SK-N-SH (cell line): ENCODE data around the gene TMEM14B. TPM values are rescaled to one million over a fixed set of nuclear protein-coding genes. Genes with fewer than 3 reads are reported as not detected.

Source experiments
- CTCF ChIA-PET: fragments of 300-600, 350-600 bp; formaldehyde crosslinking; extraction: SDS; loops from one replicate; lab custom pipeline; 2021; lab: Yijun Ruan, JAX
- POLR2A ChIA-PET: fragments of 350-600 bp; sonication (Branson Sonifier 250); formaldehyde crosslinking; extraction: SDS; loops from one replicate; lab custom pipeline; 2020; ENCODE audit warnings: antibody characterized with exemption, inconsistent platforms; lab: Yijun Ruan, JAX
- DNase-seq: peaks from one replicate; pipeline ENCODE4 v3.0.0; 2012
- H2AFZ ChIP-seq: fragments of 200-600 bp; sonication (generic); 2 replicates; pipeline ENCODE4 v1.8.1; 2016; ENCODE audit warnings: antibody characterized with exemption, mild to moderate bottlenecking, low read depth
- H3F3A ChIP-seq: fragments of 200-600 bp; sonication (generic); replicated peaks from 2 replicates; pipeline ENCODE3; 2016; ENCODE audit warnings: antibody characterized with exemption, mild to moderate bottlenecking; ENCODE audit not compliant: insufficient read depth
- H3K27ac ChIP-seq, 2 experiments: fragments of 200-500 bp in 1 of 2; fragments of 200-600 bp in 1 of 2; sonication (Bioruptor generic) in 1 of 2; sonication (generic), shearing (Covaris generic) in 1 of 2; 2 replicates each; pipeline versions ENCODE4 v1.5.1 to v1.6.1; 2014 to 2016; ENCODE audit warnings: low read depth in 2 of 2, inconsistent platforms in 1 of 2, low read length in 1 of 2, mild to moderate bottlenecking in 1 of 2, mixed read lengths in 1 of 2
- H3K27me3 ChIP-seq: fragments of 200-600 bp; sonication (generic), shearing (Covaris generic); 2 replicates; pipeline ENCODE4 v1.6.1; 2016; ENCODE audit warnings: mixed run types; ENCODE audit not compliant: insufficient read depth
- H3K36me3 ChIP-seq, 2 experiments: fragments of 200-500 bp in 1 of 2; fragments of 200-600 bp in 1 of 2; sonication (Bioruptor generic) in 1 of 2; sonication (generic) in 1 of 2; replicated peaks in 1 of 2; 2 replicates each; pipeline versions ENCODE3 to v1.5.1; 2014 to 2016; ENCODE audit warnings: low read length in 1 of 2, mild to moderate bottlenecking in 1 of 2; ENCODE audit not compliant: insufficient read depth in 2 of 2, control insufficient read depth in 1 of 2
- H3K4me1 ChIP-seq, 2 experiments: fragments of 200-500 bp in 1 of 2; fragments of 200-600 bp in 1 of 2; sonication (Bioruptor generic) in 1 of 2; sonication (generic), shearing (Covaris generic) in 1 of 2; 2 replicates each; pipeline versions ENCODE4 v1.5.1 to v1.6.1; 2014 to 2016; ENCODE audit warnings: low read depth in 1 of 2, low read length in 1 of 2, mixed run types in 1 of 2; ENCODE audit not compliant: insufficient read depth in 2 of 2, control insufficient read depth in 1 of 2
- H3K4me2 ChIP-seq: fragments of 200-600 bp; sonication (generic), shearing (Covaris generic); 2 replicates; pipeline ENCODE4 v1.6.1; 2017; ENCODE audit warnings: mixed run types
- H3K4me3 ChIP-seq, 2 experiments: fragments of 200-500 bp in 1 of 2; fragments of 200-600 bp in 1 of 2; sonication (Bioruptor generic) in 1 of 2; sonication (generic), shearing (Covaris generic) in 1 of 2; 2 replicates each; pipeline versions ENCODE4 v1.5.1 to v1.8.1; 2014 to 2016; ENCODE audit warnings: low read depth in 2 of 2, inconsistent platforms in 1 of 2, low read length in 1 of 2, mild to moderate bottlenecking in 1 of 2, mixed read lengths in 1 of 2, moderate library complexity in 1 of 2
- H3K79me2 ChIP-seq: fragments of 200-600 bp; sonication (generic); 2 replicates; pipeline ENCODE4 v1.8.1; 2017; ENCODE audit warnings: mild to moderate bottlenecking; ENCODE audit not compliant: insufficient read depth
- H3K9ac ChIP-seq: fragments of 200-600 bp; sonication (generic); 2 replicates; pipeline ENCODE4 v1.6.1; 2017; ENCODE audit warnings: mixed run types
- H3K9me2 ChIP-seq: fragments of 200-600 bp; sonication (generic); 2 replicates; pipeline ENCODE4 v1.6.1; 2017; ENCODE audit warnings: mixed run types
- H3K9me3 ChIP-seq: fragments of 200-600 bp; sonication (generic); 2 replicates; pipeline ENCODE4 v1.6.1; 2017; ENCODE audit warnings: mixed run types, mild to moderate bottlenecking, moderate library complexity
- H4K20me1 ChIP-seq: fragments of 200-600 bp; sonication (generic); 2 replicates; pipeline ENCODE4 v1.6.1; 2017; ENCODE audit warnings: mild to moderate bottlenecking, mixed run types; ENCODE audit not compliant: insufficient read depth
- CHD2 ChIP-seq: fragments of 150-350 bp; IDR thresholded peaks from 2 replicates; pipeline ENCODE4 v1.6.1; 2018; ENCODE audit warnings: low read length; ENCODE audit not compliant: partially characterized antibody
- GABPA ChIP-seq: IDR thresholded peaks from 2 replicates; pipeline ENCODE4 v1.4.0; 2012; ENCODE audit warnings: low read depth, mild to moderate bottlenecking
- RAD21 ChIP-seq: IDR thresholded peaks from 2 replicates; pipeline ENCODE4 v1.6.1; 2012; ENCODE audit warnings: mild to moderate bottlenecking, low read length
- RCOR1 ChIP-seq: fragments of 150-350 bp; IDR thresholded peaks from 2 replicates; pipeline ENCODE4 v1.6.1; 2017; ENCODE audit warnings: antibody characterized with exemption, low read length
- RXRA ChIP-seq: IDR thresholded peaks from 2 replicates; pipeline ENCODE4 v1.4.0; 2012; ENCODE audit warnings: low read depth, mild to moderate bottlenecking, borderline replicate concordance
- SIN3A ChIP-seq: IDR thresholded peaks from 2 replicates; pipeline ENCODE4 v1.6.1; 2012; ENCODE audit warnings: low read depth, mild to moderate bottlenecking, low read length, moderate library complexity, borderline replicate concordance
- WGBS: methylation state at CpG from one replicate; pipeline ENCODE4 v1.1.6; 2017; ENCODE audit warnings: low lambda C conversion rate; 5-methylcytosine and 5-hydroxymethylcytosine counted together
- polyA plus RNA-seq, 3 experiments: library from polyadenylated mRNA; depleted of rRNA; stranded (reverse); fragments of >200 nt; gene quantifications; 2 replicates each; pipeline ENCODE4 v1.2.3, GENCODE V29; 2012
- TF ChIP-seq, protein P1 (sequence below): fragments of 150-350 bp; IDR thresholded peaks from 2 replicates; pipeline ENCODE4 v1.6.1; 2017; ENCODE audit warnings: antibody characterized with exemption, low read length, low read depth, borderline replicate concordance
- TF ChIP-seq, protein P2 (sequence below): IDR thresholded peaks from 2 replicates; pipeline ENCODE4; 2012
- TF ChIP-seq, protein P3 (sequence below): IDR thresholded peaks from 2 replicates; pipeline ENCODE4 v1.4.0; 2012; ENCODE audit warnings: low read depth, borderline replicate concordance
- TF ChIP-seq, protein P4 (sequence below): IDR thresholded peaks from 2 replicates; pipeline ENCODE4 v1.6.1; 2012; ENCODE audit warnings: mild to moderate bottlenecking, low read depth, low read length, moderate library complexity

Gene TMEM14B
- polyA plus RNA-seq, 1 of the 3 experiments (the other 2 are of a cell fraction) = 93.6 TPM

DNA sequence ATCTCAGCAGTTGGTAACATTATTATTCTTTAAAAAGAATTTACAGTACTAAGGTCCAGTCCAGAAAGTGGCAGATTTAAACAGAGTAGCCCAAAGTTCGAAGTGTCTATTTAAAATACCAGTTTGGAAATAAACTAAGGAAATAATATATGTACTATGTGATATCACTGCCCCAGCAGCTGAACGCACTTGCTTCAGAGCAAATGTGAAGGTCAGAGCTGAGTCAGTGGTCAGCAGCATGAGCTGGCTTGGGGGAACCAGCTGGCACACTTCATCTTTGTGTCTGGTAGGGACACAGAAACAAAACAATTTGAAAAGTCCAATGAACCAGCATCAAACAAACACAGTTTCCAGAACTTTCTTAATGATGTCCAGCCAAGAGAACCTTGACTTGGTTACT is 15.4 kb downstream of the TMEM14B start:
- CTCF ChIA-PET = interaction anchor here (1.4 kb wide), 1 partner anchor 39 kb away, joined by 3 read pairs; no protein-coding TSS in a partner anchor

More for the DNA sequence above, 15.4 kb downstream of the TMEM14B start:
- no peak overlapping the region for H3K27ac ChIP-seq
- WGBS = 86% methylated on average over 2 of the region's 2 CpGs
- H3K9me3 ChIP-seq = no peaks in the 10 kb centered on the region
- H3F3A ChIP-seq = peaks cover 21% of the 10 kb centered on the region
- peaks cover 6% of the 10 kb centered on the region; the same call in 1 of the 2 replicates for H3K79me2 ChIP-seq
- POLR2A ChIA-PET = no interaction called here
- DNase-seq = no peak
- no peak overlapping the region for H3K9ac ChIP-seq
- no peaks in the 10 kb centered on the region for H3K9me2 ChIP-seq
- peaks cover 0 to 12% of the 10 kb centered on the region in 2 experiments for H3K36me3 ChIP-seq
- no peaks in the 10 kb centered on the region for H3K27me3 ChIP-seq
- no peak overlapping the region for H3K4me3 ChIP-seq
- no peaks in the 10 kb centered on the region; the same call in 1 of the 2 replicates for H4K20me1 ChIP-seq
- TF ChIP-seq, protein P1, sequence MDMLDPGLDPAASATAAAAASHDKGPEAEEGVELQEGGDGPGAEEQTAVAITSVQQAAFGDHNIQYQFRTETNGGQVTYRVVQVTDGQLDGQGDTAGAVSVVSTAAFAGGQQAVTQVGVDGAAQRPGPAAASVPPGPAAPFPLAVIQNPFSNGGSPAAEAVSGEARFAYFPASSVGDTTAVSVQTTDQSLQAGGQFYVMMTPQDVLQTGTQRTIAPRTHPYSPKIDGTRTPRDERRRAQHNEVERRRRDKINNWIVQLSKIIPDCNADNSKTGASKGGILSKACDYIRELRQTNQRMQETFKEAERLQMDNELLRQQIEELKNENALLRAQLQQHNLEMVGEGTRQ = no peak
- TF ChIP-seq RCOR1 (no peak), GABPA (no peak), RXRA (no peak), CHD2 (no peak), SIN3A (no peak), RAD21 (no peak)
- TF ChIP-seq, protein P2, sequence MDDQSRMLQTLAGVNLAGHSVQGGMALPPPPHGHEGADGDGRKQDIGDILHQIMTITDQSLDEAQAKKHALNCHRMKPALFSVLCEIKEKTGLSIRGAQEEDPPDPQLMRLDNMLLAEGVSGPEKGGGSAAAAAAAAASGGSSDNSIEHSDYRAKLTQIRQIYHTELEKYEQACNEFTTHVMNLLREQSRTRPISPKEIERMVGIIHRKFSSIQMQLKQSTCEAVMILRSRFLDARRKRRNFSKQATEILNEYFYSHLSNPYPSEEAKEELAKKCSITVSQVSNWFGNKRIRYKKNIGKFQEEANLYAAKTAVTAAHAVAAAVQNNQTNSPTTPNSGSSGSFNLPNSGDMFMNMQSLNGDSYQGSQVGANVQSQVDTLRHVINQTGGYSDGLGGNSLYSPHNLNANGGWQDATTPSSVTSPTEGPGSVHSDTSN = no peak
- TF ChIP-seq, protein P3, sequence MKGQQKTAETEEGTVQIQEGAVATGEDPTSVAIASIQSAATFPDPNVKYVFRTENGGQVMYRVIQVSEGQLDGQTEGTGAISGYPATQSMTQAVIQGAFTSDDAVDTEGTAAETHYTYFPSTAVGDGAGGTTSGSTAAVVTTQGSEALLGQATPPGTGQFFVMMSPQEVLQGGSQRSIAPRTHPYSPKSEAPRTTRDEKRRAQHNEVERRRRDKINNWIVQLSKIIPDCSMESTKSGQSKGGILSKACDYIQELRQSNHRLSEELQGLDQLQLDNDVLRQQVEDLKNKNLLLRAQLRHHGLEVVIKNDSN = no peak
- TF ChIP-seq, protein P4, sequence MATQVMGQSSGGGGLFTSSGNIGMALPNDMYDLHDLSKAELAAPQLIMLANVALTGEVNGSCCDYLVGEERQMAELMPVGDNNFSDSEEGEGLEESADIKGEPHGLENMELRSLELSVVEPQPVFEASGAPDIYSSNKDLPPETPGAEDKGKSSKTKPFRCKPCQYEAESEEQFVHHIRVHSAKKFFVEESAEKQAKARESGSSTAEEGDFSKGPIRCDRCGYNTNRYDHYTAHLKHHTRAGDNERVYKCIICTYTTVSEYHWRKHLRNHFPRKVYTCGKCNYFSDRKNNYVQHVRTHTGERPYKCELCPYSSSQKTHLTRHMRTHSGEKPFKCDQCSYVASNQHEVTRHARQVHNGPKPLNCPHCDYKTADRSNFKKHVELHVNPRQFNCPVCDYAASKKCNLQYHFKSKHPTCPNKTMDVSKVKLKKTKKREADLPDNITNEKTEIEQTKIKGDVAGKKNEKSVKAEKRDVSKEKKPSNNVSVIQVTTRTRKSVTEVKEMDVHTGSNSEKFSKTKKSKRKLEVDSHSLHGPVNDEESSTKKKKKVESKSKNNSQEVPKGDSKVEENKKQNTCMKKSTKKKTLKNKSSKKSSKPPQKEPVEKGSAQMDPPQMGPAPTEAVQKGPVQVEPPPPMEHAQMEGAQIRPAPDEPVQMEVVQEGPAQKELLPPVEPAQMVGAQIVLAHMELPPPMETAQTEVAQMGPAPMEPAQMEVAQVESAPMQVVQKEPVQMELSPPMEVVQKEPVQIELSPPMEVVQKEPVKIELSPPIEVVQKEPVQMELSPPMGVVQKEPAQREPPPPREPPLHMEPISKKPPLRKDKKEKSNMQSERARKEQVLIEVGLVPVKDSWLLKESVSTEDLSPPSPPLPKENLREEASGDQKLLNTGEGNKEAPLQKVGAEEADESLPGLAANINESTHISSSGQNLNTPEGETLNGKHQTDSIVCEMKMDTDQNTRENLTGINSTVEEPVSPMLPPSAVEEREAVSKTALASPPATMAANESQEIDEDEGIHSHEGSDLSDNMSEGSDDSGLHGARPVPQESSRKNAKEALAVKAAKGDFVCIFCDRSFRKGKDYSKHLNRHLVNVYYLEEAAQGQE = no peak
- no peak overlapping the region for H2AFZ ChIP-seq
- H3K4me1 ChIP-seq = peaks cover 0 to 15% of the 10 kb centered on the region in 2 experiments; a peak in 2 of 4 replicates
- no peak overlapping the region for H3K4me2 ChIP-seq
